ENCODE data around the gene VDAC2. TPM values are rescaled to one million over a fixed set of nuclear protein-coding genes. Genes with fewer than 3 reads are reported as not detected.

The VDAC2 gene
- total RNA-seq, 1 experiment from 2014 or later, result 328 TPM

- Histone ChIP-seq H3K27me3 (replicated peaks; ENCODE audit: insufficient read depth, low read depth, low read length, poor library complexity) (no peaks in the 10 kb centered on the region), H3K4me1 (ENCODE audit: insufficient read depth, low read length, poor library complexity, severe bottlenecking) (no peaks in the 10 kb centered on the region), H3K4me3 (ENCODE audit: low read depth, low read length, poor library complexity, severe bottlenecking) (no peak overlapping the region), H3K9me3 (ENCODE audit: low read depth, low read length, poor library complexity, severe bottlenecking) (peaks cover 17% of the 10 kb centered on the region), H3K36me3 (ENCODE audit: insufficient read depth, low read length, poor library complexity, severe bottlenecking) (no peaks in the 10 kb centered on the region), H3K27ac (ENCODE audit: low read depth, low read length, poor library complexity, severe bottlenecking) (no peak overlapping the region)
- BruUV-seq (replicated peaks), result no TSS peak
- ChIA-PET POLR2A (ENCODE audit: low non-redundant PET) (no interaction called here), CTCF (no interaction called here)
- DNase-seq (ENCODE audit: low spot score), result no peak
- intact Hi-C loops (cut with micrococcal nuclease; ENCODE audit: unreplicated experiment), result no loop called here
- TF ChIP-seq CTCF (conservative IDR thresholded peaks at IDR 0.05; ENCODE audit: low read depth, low read length) (no peak), EZH2 (IDR thresholded peaks at IDR 0.05; ENCODE audit: borderline replicate concordance, low read depth, low read length, poor library complexity, severe bottlenecking) (no peak)
Observed at GRCh38 chr10:75250934-75251333, 40.3 kb downstream of the VDAC2 start.

GRCh38 chr10:75253281-75254220 lies 43.0 kb downstream of the VDAC2 start:
- DNase-seq (ENCODE audit: low spot score), result no peak
- Histone ChIP-seq H3K36me3 (ENCODE audit: insufficient read depth, low read length, poor library complexity, severe bottlenecking) (no peaks in the 10 kb centered on the region), H3K27ac (ENCODE audit: low read depth, low read length, poor library complexity, severe bottlenecking) (no peak overlapping the region), H3K27me3 (replicated peaks; ENCODE audit: insufficient read depth, low read depth, low read length, poor library complexity) (no peaks in the 10 kb centered on the region), H3K4me1 (ENCODE audit: insufficient read depth, low read length, poor library complexity, severe bottlenecking) (no peaks in the 10 kb centered on the region), H3K9me3 (ENCODE audit: low read depth, low read length, poor library complexity, severe bottlenecking) (peaks cover 17% of the 10 kb centered on the region), H3K4me3 (ENCODE audit: low read depth, low read length, poor library complexity, severe bottlenecking) (no peak overlapping the region)
- TF ChIP-seq CTCF (conservative IDR thresholded peaks at IDR 0.05; ENCODE audit: low read depth, low read length) (no peak), EZH2 (IDR thresholded peaks at IDR 0.05; ENCODE audit: borderline replicate concordance, low read depth, low read length, poor library complexity, severe bottlenecking) (no peak)
- ChIA-PET POLR2A (ENCODE audit: low non-redundant PET) (interaction anchor here (0.6 kb wide), 1 partner anchor 1788 kb away, joined by 3 read pairs; no protein-coding TSS in a partner anchor), CTCF (interaction anchor here (0.5 kb wide), 1 partner anchor 17 kb away, joined by 7 read pairs; no protein-coding TSS in a partner anchor)
- intact Hi-C loops (cut with micrococcal nuclease; ENCODE audit: unreplicated experiment), result no loop called here
- BruUV-seq (replicated peaks), result no TSS peak

- no peak overlapping the region for H3K27ac ChIP-seq (ENCODE audit: low read depth, low read length, poor library complexity, severe bottlenecking)
- H3K4me3 ChIP-seq (ENCODE audit: low read depth, low read length, poor library complexity, severe bottlenecking), result no peak overlapping the region
- H3K4me1 ChIP-seq (ENCODE audit: insufficient read depth, low read length, poor library complexity, severe bottlenecking), result no peaks in the 10 kb centered on the region
- H3K27me3 ChIP-seq (replicated peaks; ENCODE audit: insufficient read depth, low read depth, low read length, poor library complexity), result no peaks in the 10 kb centered on the region
- no peaks in the 10 kb centered on the region for H3K36me3 ChIP-seq (ENCODE audit: insufficient read depth, low read length, poor library complexity, severe bottlenecking)
- peaks cover 17% of the 10 kb centered on the region for H3K9me3 ChIP-seq (ENCODE audit: low read depth, low read length, poor library complexity, severe bottlenecking)
- ChIA-PET POLR2A (ENCODE audit: low non-redundant PET) (no interaction called here), CTCF (no interaction called here)
- no peak for DNase-seq (ENCODE audit: low spot score)
- no TSS peak for BruUV-seq (replicated peaks)
- TF ChIP-seq EZH2 (IDR thresholded peaks at IDR 0.05; ENCODE audit: borderline replicate concordance, low read depth, low read length, poor library complexity, severe bottlenecking), result no peak
- intact Hi-C loops (cut with micrococcal nuclease; ENCODE audit: unreplicated experiment), result no loop called here
Observed at GRCh38 chr10:75254739-75255138, 44.1 kb downstream of the VDAC2 start.
